Measurements from ENCODE around the gene MTCL1. TPM values are rescaled to one million over a fixed set of nuclear protein-coding genes. Genes with fewer than 3 reads are reported as not detected.

The MTCL1 gene
- total RNA-seq: 13.4 and 15.1 TPM in 2 replicates

DNA sequence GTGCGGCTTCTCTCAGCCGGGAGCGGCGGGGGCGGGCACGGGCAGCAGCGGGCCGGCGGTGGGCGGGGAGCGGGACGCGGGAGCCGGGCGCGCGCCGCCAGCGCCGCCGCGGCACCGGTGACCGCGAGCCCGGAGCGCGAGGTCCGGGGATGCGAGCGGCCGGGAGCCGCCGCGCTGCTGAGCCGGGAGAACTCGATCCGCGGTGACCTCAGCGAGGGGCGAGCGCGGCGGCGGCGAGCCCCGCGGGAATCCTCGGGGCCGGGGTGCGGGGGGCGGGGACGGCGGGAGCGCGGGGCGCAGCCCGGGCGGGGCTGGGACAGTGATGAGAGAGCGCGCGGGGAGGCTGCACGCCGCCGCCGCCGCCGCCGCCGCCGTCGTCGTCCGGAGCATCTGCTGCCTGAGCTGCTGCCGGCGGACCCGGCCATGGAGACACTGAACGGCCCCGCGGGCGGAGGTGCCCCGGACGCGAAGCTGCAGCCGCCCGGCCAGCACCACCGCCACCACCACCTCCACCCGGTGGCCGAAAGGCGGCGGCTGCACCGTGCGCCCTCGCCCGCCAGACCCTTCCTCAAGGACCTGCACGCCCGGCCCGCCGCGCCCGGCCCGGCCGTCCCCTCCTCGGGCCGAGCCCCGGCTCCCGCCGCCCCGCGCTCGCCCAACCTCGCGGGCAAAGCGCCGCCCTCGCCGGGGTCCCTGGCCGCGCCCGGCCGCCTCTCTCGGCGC, at the start of gene MTCL1:
MTCL1 (plus strand) TSS at position 319 of the 723 bp plus-strand sequence; CDS start at position 424, 105 bp downstream.

Other genes with a start within 250 kb of the MTCL1 start
- gene RAB12, start 96.1 kb upstream of the MTCL1 start, total RNA-seq: 35.2 and 36.6 TPM in 2 replicates